ENCODE data around the gene GOLIM4. TPM values are rescaled to one million over a fixed set of nuclear protein-coding genes. Genes with fewer than 3 reads are reported as not detected.

The GOLIM4 gene
- total and polyA plus RNA-seq, 2 of the 13 experiments (the other 11 are each of a cell fraction or from before 2014, with no cell fraction given), result 10.9 to 47.7 TPM

DNA sequence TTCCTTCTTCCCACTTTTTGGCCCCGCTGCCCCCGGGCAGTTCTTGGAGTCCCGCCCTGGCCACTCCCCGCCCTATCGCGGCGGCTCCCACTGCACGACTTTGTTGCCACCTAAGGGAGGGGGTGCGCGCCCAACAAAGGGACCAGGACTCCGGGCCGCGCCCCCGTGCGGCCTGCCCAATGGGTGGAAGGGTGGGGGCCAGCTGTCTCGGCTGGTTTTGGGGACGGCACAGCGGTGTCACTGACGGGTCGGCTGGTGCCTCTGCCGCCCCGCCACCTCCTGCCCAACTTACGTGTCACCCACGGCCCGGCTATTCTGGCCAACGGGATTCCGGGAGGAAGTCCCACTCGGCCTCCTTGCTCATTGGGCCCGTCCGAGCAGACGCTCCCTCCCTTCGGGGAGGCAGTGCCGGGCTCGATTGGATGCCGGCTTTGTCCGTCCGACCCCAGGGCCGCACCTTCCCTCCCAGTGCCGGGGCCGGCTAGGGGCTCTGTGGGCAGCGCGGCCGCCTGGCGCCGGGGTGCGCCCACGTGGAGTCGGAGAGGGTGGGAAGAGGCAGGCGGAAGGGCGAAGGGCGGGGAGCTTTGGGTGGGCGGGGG lies at the start of gene GOLIM4 (continued):
- TF ChIP-seq HNF4A (CRISPR knock-in tag; IDR thresholded peaks at IDR 0.05), result peak; percentile 27
- no peak for TF ChIP-seq ZNF678 (CRISPR knock-in tag; IDR thresholded peaks at IDR 0.05)
- TF ChIP-seq ZNF570 (CRISPR knock-in tag; IDR thresholded peaks at IDR 0.05; ENCODE audit: borderline replicate concordance), result no peak
- no peak for TF ChIP-seq MATR3 (CRISPR knock-in tag; IDR thresholded peaks at IDR 0.05)
- TF ChIP-seq ZBTB7A (CRISPR knock-in tag; IDR thresholded peaks at IDR 0.05), result no peak
- peak; percentile 94; the same call in 1 of the 2 replicates for TF ChIP-seq ZNF724P (CRISPR knock-in tag; IDR thresholded peaks at IDR 0.05; ENCODE audit: borderline replicate concordance)
- TF ChIP-seq U2AF1 (optimal IDR thresholded peaks at IDR 0.05; ENCODE audit: low read depth, low read length), result no peak
- TF ChIP-seq, protein P1, sequence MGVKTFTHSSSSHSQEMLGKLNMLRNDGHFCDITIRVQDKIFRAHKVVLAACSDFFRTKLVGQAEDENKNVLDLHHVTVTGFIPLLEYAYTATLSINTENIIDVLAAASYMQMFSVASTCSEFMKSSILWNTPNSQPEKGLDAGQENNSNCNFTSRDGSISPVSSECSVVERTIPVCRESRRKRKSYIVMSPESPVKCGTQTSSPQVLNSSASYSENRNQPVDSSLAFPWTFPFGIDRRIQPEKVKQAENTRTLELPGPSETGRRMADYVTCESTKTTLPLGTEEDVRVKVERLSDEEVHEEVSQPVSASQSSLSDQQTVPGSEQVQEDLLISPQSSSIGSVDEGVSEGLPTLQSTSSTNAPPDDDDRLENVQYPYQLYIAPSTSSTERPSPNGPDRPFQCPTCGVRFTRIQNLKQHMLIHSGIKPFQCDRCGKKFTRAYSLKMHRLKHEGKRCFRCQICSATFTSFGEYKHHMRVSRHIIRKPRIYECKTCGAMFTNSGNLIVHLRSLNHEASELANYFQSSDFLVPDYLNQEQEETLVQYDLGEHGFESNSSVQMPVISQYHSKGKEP (CRISPR knock-in tag; IDR thresholded peaks at IDR 0.05), result no peak
- peak; percentile 90; the same call in 1 of the 2 replicates for TF ChIP-seq MTERF4 (CRISPR knock-in tag; IDR thresholded peaks at IDR 0.05)
- no peak for TF ChIP-seq ZKSCAN1 (IDR thresholded peaks at IDR 0.05; ENCODE audit: low read length)
- TF ChIP-seq ZNF607 (CRISPR knock-in tag; IDR thresholded peaks at IDR 0.05; ENCODE audit: borderline replicate concordance), result peak; percentile 92; the same call in 1 of the 2 replicates
- no peak; the same call in 1 of the 2 replicates for TF ChIP-seq KLF12 (CRISPR knock-in tag; IDR thresholded peaks at IDR 0.05; ENCODE audit: borderline replicate concordance)
- TF ChIP-seq AHDC1 (CRISPR knock-in tag; IDR thresholded peaks at IDR 0.05; ENCODE audit: borderline replicate concordance), result no peak
- TF ChIP-seq, protein P2, sequence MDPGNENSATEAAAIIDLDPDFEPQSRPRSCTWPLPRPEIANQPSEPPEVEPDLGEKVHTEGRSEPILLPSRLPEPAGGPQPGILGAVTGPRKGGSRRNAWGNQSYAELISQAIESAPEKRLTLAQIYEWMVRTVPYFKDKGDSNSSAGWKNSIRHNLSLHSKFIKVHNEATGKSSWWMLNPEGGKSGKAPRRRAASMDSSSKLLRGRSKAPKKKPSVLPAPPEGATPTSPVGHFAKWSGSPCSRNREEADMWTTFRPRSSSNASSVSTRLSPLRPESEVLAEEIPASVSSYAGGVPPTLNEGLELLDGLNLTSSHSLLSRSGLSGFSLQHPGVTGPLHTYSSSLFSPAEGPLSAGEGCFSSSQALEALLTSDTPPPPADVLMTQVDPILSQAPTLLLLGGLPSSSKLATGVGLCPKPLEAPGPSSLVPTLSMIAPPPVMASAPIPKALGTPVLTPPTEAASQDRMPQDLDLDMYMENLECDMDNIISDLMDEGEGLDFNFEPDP (CRISPR knock-in tag; conservative IDR thresholded peaks at IDR 0.05), result no peak
- 0 out of 2 replicates have a peak, but pooled peaks have one; percentile 46 for TF ChIP-seq ZNF569 (CRISPR knock-in tag; IDR thresholded peaks at IDR 0.05; ENCODE audit: borderline replicate concordance)
- peak; percentile 98 for TF ChIP-seq MXD4 (CRISPR knock-in tag; IDR thresholded peaks at IDR 0.05)
- TF ChIP-seq ZNF547 (CRISPR knock-in tag; IDR thresholded peaks at IDR 0.05), result peak; percentile 93; the same call in 1 of the 2 replicates
- peak; percentile 81; the same call in 1 of the 2 replicates for TF ChIP-seq GZF1 (CRISPR knock-in tag; IDR thresholded peaks at IDR 0.05)
- peak; percentile 42; the same call in 1 of the 2 replicates for TF ChIP-seq ZSCAN9 (CRISPR knock-in tag; IDR thresholded peaks at IDR 0.05; ENCODE audit: borderline replicate concordance)
- TF ChIP-seq ZNF317 (CRISPR knock-in tag; IDR thresholded peaks at IDR 0.05), result peak; percentile 76
- TF ChIP-seq XBP1 (CRISPR knock-in tag; IDR thresholded peaks at IDR 0.05), result no peak

Data from HepG2 (cell line).